ENCODE results near the gene LINC00632.

GRCh38 chrX:140713174-140713539 is 3.6 kb downstream of the LINC00632 start:
- TF ChIP-seq CTCF (IDR thresholded peaks at IDR 0.05) (no peak), POLR2A (IDR thresholded peaks at IDR 0.05) (no peak), POLR2AphosphoS5 (IDR thresholded peaks at IDR 0.05; ENCODE audit: insufficient read depth in 1 of 2, low read depth in 1 of 2) (no peak)
